Measurements from ENCODE around the gene THSD7B.

The THSD7B gene

GRCh38 chr2:137381731-137382130 is 616.4 kb downstream of the THSD7B start:
- no peak overlapping the region for H3K4me2 ChIP-seq
- H3K4me1 ChIP-seq (ENCODE audit: low read depth, poor library complexity, severe bottlenecking), result no peaks in the 10 kb centered on the region
- TF ChIP-seq, protein P1, sequence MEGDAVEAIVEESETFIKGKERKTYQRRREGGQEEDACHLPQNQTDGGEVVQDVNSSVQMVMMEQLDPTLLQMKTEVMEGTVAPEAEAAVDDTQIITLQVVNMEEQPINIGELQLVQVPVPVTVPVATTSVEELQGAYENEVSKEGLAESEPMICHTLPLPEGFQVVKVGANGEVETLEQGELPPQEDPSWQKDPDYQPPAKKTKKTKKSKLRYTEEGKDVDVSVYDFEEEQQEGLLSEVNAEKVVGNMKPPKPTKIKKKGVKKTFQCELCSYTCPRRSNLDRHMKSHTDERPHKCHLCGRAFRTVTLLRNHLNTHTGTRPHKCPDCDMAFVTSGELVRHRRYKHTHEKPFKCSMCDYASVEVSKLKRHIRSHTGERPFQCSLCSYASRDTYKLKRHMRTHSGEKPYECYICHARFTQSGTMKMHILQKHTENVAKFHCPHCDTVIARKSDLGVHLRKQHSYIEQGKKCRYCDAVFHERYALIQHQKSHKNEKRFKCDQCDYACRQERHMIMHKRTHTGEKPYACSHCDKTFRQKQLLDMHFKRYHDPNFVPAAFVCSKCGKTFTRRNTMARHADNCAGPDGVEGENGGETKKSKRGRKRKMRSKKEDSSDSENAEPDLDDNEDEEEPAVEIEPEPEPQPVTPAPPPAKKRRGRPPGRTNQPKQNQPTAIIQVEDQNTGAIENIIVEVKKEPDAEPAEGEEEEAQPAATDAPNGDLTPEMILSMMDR (conservative IDR thresholded peaks at IDR 0.05; ENCODE audit: low read depth, low read length), result no peak
- H3K79me2 ChIP-seq (ENCODE audit: insufficient read depth, low read depth), result no peaks in the 10 kb centered on the region
- no peak overlapping the region for H3K9ac ChIP-seq
- no peak overlapping the region for H3K4me3 ChIP-seq (IDR thresholded peaks at IDR 0.05; ENCODE audit: insufficient read depth, low read depth, low read length)
- no peak overlapping the region for H3K27ac ChIP-seq
- H4K20me1 ChIP-seq (ENCODE audit: insufficient read depth), result no peaks in the 10 kb centered on the region
- H3K27me3 ChIP-seq (ENCODE audit: insufficient read depth, low read depth), result no peaks in the 10 kb centered on the region
- H3K36me3 ChIP-seq (ENCODE audit: insufficient read depth), result no peaks in the 10 kb centered on the region
- no peak overlapping the region for H2AFZ ChIP-seq (ENCODE audit: low read depth)

DNA sequence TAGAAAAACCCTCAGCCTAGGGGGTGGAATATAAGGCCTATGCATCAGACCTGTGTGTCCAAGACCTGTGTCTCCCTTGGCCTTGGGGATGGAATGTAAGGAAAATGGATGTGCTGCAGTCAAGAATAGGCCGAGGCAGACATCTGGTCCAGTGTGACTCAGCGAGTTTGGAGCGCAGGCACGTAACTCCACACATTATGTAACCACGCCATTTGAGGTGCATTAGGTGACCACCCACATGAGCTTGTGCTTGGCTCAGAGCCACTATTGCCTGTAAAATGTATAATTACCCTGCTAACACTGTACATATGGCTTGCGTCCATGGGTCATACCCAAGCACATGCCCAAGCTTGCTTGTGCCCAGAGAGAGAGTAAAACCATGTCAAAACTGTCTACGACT is 618.0 kb downstream of the THSD7B start:
- H4K20me1 ChIP-seq (ENCODE audit: insufficient read depth), result no peaks in the 10 kb centered on the region
- TF ChIP-seq, protein P1 (conservative IDR thresholded peaks at IDR 0.05; ENCODE audit: low read depth, low read length), result no peak

DNA sequence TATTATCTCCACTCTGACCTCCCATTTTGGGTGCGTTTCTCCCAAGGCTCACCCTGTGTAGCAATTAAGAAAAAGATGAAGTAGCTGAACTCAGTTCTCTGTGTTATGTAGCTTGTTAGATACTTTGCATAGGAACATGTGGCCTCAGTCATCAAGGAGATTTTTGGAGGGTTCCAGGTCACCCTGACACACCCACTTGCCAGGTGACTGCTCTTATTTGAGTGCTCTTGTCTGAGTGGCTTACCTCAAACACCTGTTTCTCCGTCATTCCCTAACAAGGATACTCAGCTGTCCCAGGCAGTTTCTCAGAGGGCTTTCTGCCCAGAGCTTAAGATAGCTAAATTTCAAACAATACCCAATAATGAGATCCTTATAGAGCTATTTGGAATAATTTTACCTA is 621.7 kb downstream of the THSD7B start:
- Histone ChIP-seq H3K4me2 (no peak overlapping the region), H3K27me3 (ENCODE audit: insufficient read depth, low read depth) (no peaks in the 10 kb centered on the region), H3K9ac (no peak overlapping the region), H3K36me3 (ENCODE audit: insufficient read depth) (no peaks in the 10 kb centered on the region), H3K79me2 (ENCODE audit: insufficient read depth, low read depth) (no peaks in the 10 kb centered on the region), H3K27ac (no peak overlapping the region), H3K4me3 (IDR thresholded peaks at IDR 0.05; ENCODE audit: insufficient read depth, low read depth, low read length) (no peak overlapping the region), H3K4me1 (ENCODE audit: low read depth, poor library complexity, severe bottlenecking) (no peaks in the 10 kb centered on the region), H2AFZ (ENCODE audit: low read depth) (no peak overlapping the region), H4K20me1 (ENCODE audit: insufficient read depth) (no peaks in the 10 kb centered on the region)
- TF ChIP-seq, protein P1 (conservative IDR thresholded peaks at IDR 0.05; ENCODE audit: low read depth, low read length), result no peak

More for the DNA sequence above, 618.0 kb downstream of the THSD7B start:
- Histone ChIP-seq H3K27me3 (ENCODE audit: insufficient read depth, low read depth) (no peaks in the 10 kb centered on the region), H3K4me3 (IDR thresholded peaks at IDR 0.05; ENCODE audit: insufficient read depth, low read depth, low read length) (no peak overlapping the region), H3K4me1 (ENCODE audit: low read depth, poor library complexity, severe bottlenecking) (no peaks in the 10 kb centered on the region), H3K4me2 (no peak overlapping the region), H3K27ac (no peak overlapping the region), H3K79me2 (ENCODE audit: insufficient read depth, low read depth) (no peaks in the 10 kb centered on the region), H3K9ac (no peak overlapping the region), H3K36me3 (ENCODE audit: insufficient read depth) (no peaks in the 10 kb centered on the region), H2AFZ (ENCODE audit: low read depth) (no peak overlapping the region)

GRCh38 chr2:137405496-137405895 is 640.2 kb downstream of the THSD7B start:
- H3K9ac ChIP-seq, result no peak overlapping the region
- no peak overlapping the region for H3K4me2 ChIP-seq
- TF ChIP-seq, protein P1 (conservative IDR thresholded peaks at IDR 0.05; ENCODE audit: low read depth, low read length), result no peak
- H3K4me1 ChIP-seq (ENCODE audit: low read depth, poor library complexity, severe bottlenecking), result no peaks in the 10 kb centered on the region
- H4K20me1 ChIP-seq (ENCODE audit: insufficient read depth), result no peaks in the 10 kb centered on the region
- H3K36me3 ChIP-seq (ENCODE audit: insufficient read depth), result no peaks in the 10 kb centered on the region
- no peak overlapping the region for H3K27ac ChIP-seq
- no peak overlapping the region for H2AFZ ChIP-seq (ENCODE audit: low read depth)
- no peak overlapping the region for H3K4me3 ChIP-seq (IDR thresholded peaks at IDR 0.05; ENCODE audit: insufficient read depth, low read depth, low read length)
- H3K79me2 ChIP-seq (ENCODE audit: insufficient read depth, low read depth), result no peaks in the 10 kb centered on the region
- H3K27me3 ChIP-seq (ENCODE audit: insufficient read depth, low read depth), result no peaks in the 10 kb centered on the region

Data from KMS-11 (cell line).